Progenitor cell of endocrine pancreas (in vitro differentiated cells): ENCODE measurements around the gene TEX2. TPM values are rescaled to one million over a fixed set of nuclear protein-coding genes. Genes with fewer than 3 reads are reported as not detected.
"Not testable (repeated sequence)": the region's sequence is repeated elsewhere in the genome, so short reads cannot be mapped to it uniquely, and the experiment has no call there.

Experiments
- DNase-seq: peaks from one replicate; pipeline ENCODE4 v3.0.0; 2021; ENCODE audit warnings: low spot score; ENCODE audit not compliant: unreplicated experiment
- H3K27ac Mint-ChIP-seq: 2 replicates; pipeline ENCODE4 v1.8.0; 2021; ENCODE audit warnings: mild to moderate bottlenecking, moderate library complexity, mixed read lengths
- H3K27me3 Mint-ChIP-seq: 2 replicates; pipeline ENCODE4 v1.8.0; 2021; ENCODE audit warnings: mixed read lengths
- H3K36me3 Mint-ChIP-seq: 2 replicates; pipeline ENCODE4 v1.8.0; 2022; ENCODE audit warnings: mixed read lengths; ENCODE audit not compliant: insufficient read depth
- H3K4me1 Mint-ChIP-seq: 2 replicates; pipeline ENCODE4 v1.8.0; 2021; ENCODE audit warnings: low read depth, mixed read lengths
- H3K4me3 Mint-ChIP-seq: 2 replicates; pipeline ENCODE4 v1.8.0; 2021; ENCODE audit warnings: low read depth, mild to moderate bottlenecking, moderate library complexity, mixed read lengths
- H3K9me3 Mint-ChIP-seq: 2 replicates; pipeline ENCODE4 v1.8.0; 2021; ENCODE audit warnings: low read depth, mixed read lengths
- CTCF ChIP-seq: fragments of 200-600 bp; sonication (generic); IDR thresholded peaks from one replicate; pipeline ENCODE4 v1.5.0; 2021; ENCODE audit warnings: antibody characterized with exemption, mild to moderate bottlenecking; ENCODE audit not compliant: unreplicated experiment
- total RNA-seq: library from RNA; stranded (reverse); gene quantifications from 2 replicates; pipeline ENCODE4 v1.2.1, GENCODE V29; 2021

The TEX2 gene
- total RNA-seq, 1 donor from 2014 or later: 30.2 TPM

- Mint-ChIP-seq H3K27me3 (no peaks in the 10 kb centered on the region), H3K4me3 (no peak overlapping the region)
- TF ChIP-seq CTCF: no peak
These were observed 80.6 kb downstream of the TEX2 start for GRCh38 chr17:64182325-64183012.

GRCh38 chr17:64180089-64181073, 82.7 kb downstream of the TEX2 start:
- H3K27ac Mint-ChIP-seq: no peak overlapping the region
- peaks cover 14% of the 10 kb centered on the region for H3K36me3 Mint-ChIP-seq
- TF ChIP-seq CTCF: no peak
- no peaks in the 10 kb centered on the region for H3K9me3 Mint-ChIP-seq
- DNase-seq: no peak
- no peaks in the 10 kb centered on the region for H3K27me3 Mint-ChIP-seq
- H3K4me1 Mint-ChIP-seq: peaks cover 20% of the 10 kb centered on the region
- H3K4me3 Mint-ChIP-seq: no peak overlapping the region

More at GRCh38 chr17:64182325-64183012, 80.6 kb downstream of the TEX2 start:
- no peak overlapping the region for H3K27ac Mint-ChIP-seq
- peaks cover 25% of the 10 kb centered on the region for H3K36me3 Mint-ChIP-seq
- peaks cover 18% of the 10 kb centered on the region for H3K4me1 Mint-ChIP-seq
- no peaks in the 10 kb centered on the region for H3K9me3 Mint-ChIP-seq
- no peak for DNase-seq

GRCh38 chr17:64179024-64179423, 84.0 kb downstream of the TEX2 start:
- not testable (repeated sequence) for DNase-seq, H3K27me3 Mint-ChIP-seq
- peaks cover 20% of the 10 kb centered on the region for H3K4me1 Mint-ChIP-seq

GRCh38 chr17:64178011-64178825, 84.8 kb downstream of the TEX2 start:
- TF ChIP-seq CTCF: no peak
- peaks cover 20% of the 10 kb centered on the region for H3K4me1 Mint-ChIP-seq
- peak overlapping the region; percentile 20 for H3K4me3 Mint-ChIP-seq
- H3K36me3 Mint-ChIP-seq: peaks cover 12% of the 10 kb centered on the region
- H3K9me3 Mint-ChIP-seq: no peaks in the 10 kb centered on the region
- no peaks in the 10 kb centered on the region for H3K27me3 Mint-ChIP-seq
- H3K27ac Mint-ChIP-seq: peak overlapping the region; percentile 86
- DNase-seq: no peak

More at GRCh38 chr17:64179024-64179423, 84.0 kb downstream of the TEX2 start:
- H3K27ac Mint-ChIP-seq: peak overlapping the region; percentile 86
- peaks cover 12% of the 10 kb centered on the region for H3K36me3 Mint-ChIP-seq
- not testable (repeated sequence) for H3K9me3 Mint-ChIP-seq, H3K4me3 Mint-ChIP-seq

- peak overlapping the region; percentile 20 for H3K4me3 Mint-ChIP-seq
- peaks cover 14% of the 10 kb centered on the region for H3K36me3 Mint-ChIP-seq
- no peaks in the 10 kb centered on the region for H3K27me3 Mint-ChIP-seq
- peaks cover 20% of the 10 kb centered on the region for H3K4me1 Mint-ChIP-seq
- TF ChIP-seq CTCF: no peak
- peak overlapping the region; percentile 86 for H3K27ac Mint-ChIP-seq
- H3K9me3 Mint-ChIP-seq: no peaks in the 10 kb centered on the region
- DNase-seq: no peak
These were observed 85.6 kb downstream of the TEX2 start for GRCh38 chr17:64177311-64178010.
